ENCODE results near the gene CENPX. TPM values are rescaled to one million over a fixed set of nuclear protein-coding genes. Genes with fewer than 3 reads are reported as not detected.

CENPX gene
- total and polyA plus RNA-seq, 7 donors, result 78.4 to 273 (median 164) TPM

- Histone ChIP-seq H3K9me3 (no peaks in the 10 kb centered on the region), H3K27me3 (no peaks in the 10 kb centered on the region), H3K27ac (no peak overlapping the region), H3K36me3 (peaks cover 4 to 54% (median 14%) of the 10 kb centered on the region in 4 donors), H3K4me3 (no peak overlapping the region), H3K4me1 (peaks cover 0 to 20% (median 18%) of the 10 kb centered on the region in 4 donors)
- 65 to 89% methylated on average over 9 of the region's 9 CpGs for WGBS, 2 donors
- intact Hi-C loops (cut with DNase I), result no loop called here
- TF ChIP-seq POLR2AphosphoS5 (IDR thresholded peaks at IDR 0.05) (no peak), CTCF (IDR thresholded peaks at IDR 0.05) (no peak), POLR2A (IDR thresholded peaks at IDR 0.05) (no peak), EP300 (IDR thresholded peaks at IDR 0.05) (no peak)
- no peak for DNase-seq
These were observed 41.9 kb downstream of the CENPX start for GRCh38 chr17:81980707-81981343.

DNA sequence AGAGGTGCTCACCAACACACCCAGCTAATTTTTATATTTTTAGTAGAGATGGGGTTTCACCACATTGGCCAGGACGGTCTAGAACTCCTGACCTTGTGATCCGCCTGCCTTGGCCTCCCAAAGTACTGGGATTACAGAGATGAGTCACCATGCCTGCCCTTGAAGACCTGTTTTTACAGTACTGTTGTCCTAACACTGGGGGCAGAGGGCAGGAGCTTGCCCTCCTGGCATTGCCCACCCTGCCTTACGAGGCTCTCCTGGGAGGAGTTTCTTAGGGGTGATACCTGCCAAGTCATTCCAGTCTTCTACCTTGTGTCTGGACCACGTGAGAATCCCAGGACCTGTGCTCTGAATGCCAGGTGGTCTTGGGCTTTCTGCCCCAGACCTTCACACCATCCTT lies 42.6 kb downstream of the CENPX start:
- no peak for DNase-seq
- no peaks in the 10 kb centered on the region for H3K27me3 ChIP-seq
- no peak overlapping the region for H3K27ac ChIP-seq
- TF ChIP-seq POLR2A (IDR thresholded peaks at IDR 0.05), result no peak
- TF ChIP-seq POLR2AphosphoS5 (IDR thresholded peaks at IDR 0.05), result no peak
- TF ChIP-seq CTCF (IDR thresholded peaks at IDR 0.05), result no peak
- no peak for TF ChIP-seq EP300 (IDR thresholded peaks at IDR 0.05)
- peaks cover 0 to 20% (median 18%) of the 10 kb centered on the region in 4 donors for H3K4me1 ChIP-seq
- no peak overlapping the region for H3K4me3 ChIP-seq
- no peaks in the 10 kb centered on the region for H3K9me3 ChIP-seq
- H3K36me3 ChIP-seq, result peaks cover 2 to 47% (median 8%) of the 10 kb centered on the region in 4 donors
- 92 to 93% methylated on average over 4 of the region's 4 CpGs for WGBS, 2 donors
- intact Hi-C loops (cut with DNase I), result no loop called here

- peak overlapping the region in 3 of 4 donors; percentile 76 to 97 (median 97) for H3K4me3 ChIP-seq
- no peaks in the 10 kb centered on the region for H3K9me3 ChIP-seq
- TF ChIP-seq POLR2A (IDR thresholded peaks at IDR 0.05), result no peak
- TF ChIP-seq EP300 (IDR thresholded peaks at IDR 0.05), result no peak
- TF ChIP-seq CTCF (IDR thresholded peaks at IDR 0.05), result no peak
- no peak for TF ChIP-seq POLR2AphosphoS5 (IDR thresholded peaks at IDR 0.05)
- no peak for DNase-seq
- H3K27ac ChIP-seq, result peak overlapping the region in 2 of 4 donors; percentile 92 to 94
- peaks cover 0 to 33% (median 5%) of the 10 kb centered on the region in 4 donors for H3K36me3 ChIP-seq
- no peaks in the 10 kb centered on the region for H3K27me3 ChIP-seq
- WGBS, 2 donors, result 81 to 92% methylated on average over 27 of the region's 27 CpGs
- peaks cover 0 to 20% (median 18%) of the 10 kb centered on the region in 4 donors for H3K4me1 ChIP-seq
- intact Hi-C loops (cut with DNase I), result loop anchor here (5.0 kb wide), 1 partner anchor 44 kb away; the partner anchor contains the start of genes CENPX and LRRC45
These were observed 44.0 kb downstream of the CENPX start for GRCh38 chr17:81978524-81979298.

- H3K27me3 ChIP-seq, result no peaks in the 10 kb centered on the region
- peak within 1 kb of the TSS; percentile 68 to 97 (median 86) for H3K4me3 ChIP-seq
- H3K4me1 ChIP-seq, result peaks cover 0 to 20% (median 18%) of the 10 kb centered on the region in 4 donors
- H3K9me3 ChIP-seq, result no peaks in the 10 kb centered on the region
- peak in 1 of 2 donors; percentile 23 for TF ChIP-seq POLR2A (IDR thresholded peaks at IDR 0.05)
- no peak for TF ChIP-seq EP300 (IDR thresholded peaks at IDR 0.05)
- peak; percentile 78 to 86 (median 82) for TF ChIP-seq POLR2AphosphoS5 (IDR thresholded peaks at IDR 0.05)
- TF ChIP-seq CTCF (IDR thresholded peaks at IDR 0.05), result no peak
- DNase-seq, result peak; percentile 96
- intact Hi-C loops (cut with DNase I), result loop anchor here (5.0 kb wide), 1 partner anchor 45 kb away; the partner anchor contains the start of genes CENPX and LRRC45
- H3K27ac ChIP-seq, result peak within 1 kb of the TSS; percentile 90 to 94 (median 91)
- WGBS, 2 donors, result 0% methylated on average over 76 of the region's 76 CpGs
- peaks cover 0 to 30% (median 5%) of the 10 kb centered on the region in 4 donors for H3K36me3 ChIP-seq
These were observed 45.4 kb downstream of the CENPX start, which contains the start of gene ASPSCR1 for GRCh38 chr17:81977211-81977808. Gene ASPSCR1 (plus strand): TSS chr17:81977629. CDS start chr17:81977647, 18 bp downstream.
